MM.1S (cell line): ENCODE data around the gene KPNA1.

Source experiments
- CTCF ChIP-seq: fragments of 300-600 bp; sonication (generic); IDR thresholded peaks from 2 replicates; pipeline ENCODE4 v1.5.1; 2016; ENCODE audit warnings: antibody characterized with exemption, low read length, mixed read lengths
- EZH2 ChIP-seq: fragments of 300-600 bp; sonication (generic); optimal IDR thresholded peaks from 2 replicates; pipeline ENCODE3; 2017; ENCODE audit warnings: low read depth, mild to moderate bottlenecking, antibody characterized with exemption, low read length, mixed read lengths

DNA sequence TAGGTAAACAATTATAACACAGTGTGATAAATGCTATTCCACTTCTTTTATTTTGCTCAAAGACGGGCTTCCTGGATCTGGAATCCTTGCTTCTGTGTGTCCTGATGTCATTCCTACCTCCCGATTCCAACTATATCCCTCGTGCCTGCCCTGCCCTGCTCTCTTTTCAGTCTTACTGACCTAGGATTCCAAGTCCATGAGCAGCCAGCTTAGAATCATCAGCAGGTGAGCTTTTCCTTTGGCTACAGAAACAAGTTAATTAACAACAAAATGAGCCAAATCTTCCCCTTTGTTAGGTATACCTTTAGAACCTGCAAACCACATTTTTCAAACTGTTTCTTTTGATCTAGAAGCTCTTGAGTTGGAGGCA lies 21.9 kb upstream of the KPNA1 start:
- TF ChIP-seq EZH2 = no peak
- no peak for TF ChIP-seq CTCF
